Measurements from ENCODE around the gene FGD1. TPM values are rescaled to one million over a fixed set of nuclear protein-coding genes. Genes with fewer than 3 reads are reported as not detected.
"Not testable (repeated sequence)": the region's sequence is repeated elsewhere in the genome, so short reads cannot be mapped to it uniquely, and the experiment has no call there.

Gene FGD1
- total RNA-seq, 1 experiment from 2014 or later, result 19.2 TPM

GRCh38 chrX:54492340-54492739 lies 3.7 kb downstream of the FGD1 start:
- Histone ChIP-seq H2BK120ac (ENCODE audit: low read depth, low read length, poor library complexity, severe bottlenecking) (no peak overlapping the region), H3K9me3 (ENCODE audit: control insufficient read depth, low read depth, low read length) (no peaks in the 10 kb centered on the region), H3T11ph (ENCODE audit: low read length) (no peak overlapping the region), H3K56ac (ENCODE audit: insufficient read length, low read depth, low read length) (no peak overlapping the region), H3K23ac (ENCODE audit: insufficient read length, low read depth, low read length) (no peak overlapping the region), H3K9ac (ENCODE audit: extremely low read depth, insufficient read length, low read length) (no peak overlapping the region), H4K20me1 (ENCODE audit: control insufficient read depth, insufficient read depth, insufficient read length) (no peaks in the 10 kb centered on the region), H3K23me2 (ENCODE audit: insufficient read length, low read depth, low read length, poor library complexity, severe bottlenecking) (no peaks in the 10 kb centered on the region), H3K18ac (ENCODE audit: insufficient read length, low read depth, low read length) (no peak overlapping the region), H3K27ac (ENCODE audit: insufficient read length, low read depth, low read length) (no peak overlapping the region), H2BK5ac (ENCODE audit: insufficient read length, low read length) (no peak overlapping the region), H4K5ac (ENCODE audit: insufficient read length, low read depth, low read length) (no peak overlapping the region), H4K91ac (ENCODE audit: insufficient read length, low read depth, low read length) (no peak overlapping the region), H2AK5ac (ENCODE audit: insufficient read length, low read length) (no peak overlapping the region), H3K79me2 (ENCODE audit: insufficient read depth, low read length) (peaks cover 4% of the 10 kb centered on the region; the same call in 1 of the 2 replicates), H2BK20ac (ENCODE audit: low read depth, low read length, poor library complexity, severe bottlenecking) (no peak overlapping the region), H2BK12ac (ENCODE audit: insufficient read length, low read depth, low read length) (no peak overlapping the region), H3K4me1 (ENCODE audit: insufficient read depth, low read length) (peaks cover 1% of the 10 kb centered on the region), H3K4me2 (ENCODE audit: insufficient read depth, insufficient read length, low read length) (no peak overlapping the region), H2AFZ (ENCODE audit: low read length) (no peak overlapping the region), H4K8ac (replicated peaks; ENCODE audit: insufficient read length, low read depth, low read length) (no peak overlapping the region), H3K27me3 (ENCODE audit: insufficient read depth, low read length) (no peaks in the 10 kb centered on the region), H3K14ac (ENCODE audit: insufficient read depth, low read length) (no peak overlapping the region), H3K79me1 (ENCODE audit: insufficient read depth, low read depth, low read length, poor library complexity, severe bottlenecking) (peaks cover 5% of the 10 kb centered on the region), H3K4ac (ENCODE audit: low read depth, low read length) (no peak overlapping the region), H2BK15ac (ENCODE audit: low read depth, low read length) (no peak overlapping the region)
- no CpG with 5 or more reads among the region's 6 CpGs for WGBS (ENCODE audit: extremely low coverage, insufficient read length, low lambda C conversion rate)
- TF ChIP-seq CTCF (conservative IDR thresholded peaks at IDR 0.05), result no peak
- Mint-ChIP-seq H3K27ac (no peak overlapping the region), H3K4me3 (peak overlapping the region in 1 of 2 experiments; percentile 32; a peak in 1 of 5 replicates), H3K9me3 (peaks cover 65 to 66% of the 10 kb centered on the region in 2 experiments), H3K27me3 (ENCODE audit: low read depth) (peaks cover 4% of the 10 kb centered on the region), H3K4me1 (peaks cover 21 to 28% of the 10 kb centered on the region in 2 experiments), H3K36me3 (ENCODE audit: insufficient read depth in 1 of 3, low read depth in 3 of 3) (peaks cover 18 to 23% (median 18%) of the 10 kb centered on the region in 3 experiments)
- peak; percentile 34 for DNase-seq

- H3K79me1 ChIP-seq (ENCODE audit: insufficient read depth, low read depth, low read length, poor library complexity, severe bottlenecking); H3K4me1 ChIP-seq (ENCODE audit: insufficient read depth, low read length); H2BK15ac ChIP-seq (ENCODE audit: low read depth, low read length); H3K23me2 ChIP-seq (ENCODE audit: insufficient read length, low read depth, low read length, poor library complexity, severe bottlenecking); H3K27ac ChIP-seq (ENCODE audit: insufficient read length, low read depth, low read length); H3K27me3 ChIP-seq (ENCODE audit: insufficient read depth, low read length); H3K9me3 ChIP-seq (ENCODE audit: control insufficient read depth, low read depth, low read length); H3K4ac ChIP-seq (ENCODE audit: low read depth, low read length); H2AK5ac ChIP-seq (ENCODE audit: insufficient read length, low read length); H3K18ac ChIP-seq (ENCODE audit: insufficient read length, low read depth, low read length); H2BK12ac ChIP-seq (ENCODE audit: insufficient read length, low read depth, low read length); H4K91ac ChIP-seq (ENCODE audit: insufficient read length, low read depth, low read length); H3K4me3 Mint-ChIP-seq; H2BK20ac ChIP-seq (ENCODE audit: low read depth, low read length, poor library complexity, severe bottlenecking); H2AFZ ChIP-seq (ENCODE audit: low read length); H4K20me1 ChIP-seq (ENCODE audit: control insufficient read depth, insufficient read depth, insufficient read length); H3T11ph ChIP-seq (ENCODE audit: low read length); H3K27ac Mint-ChIP-seq; H3K27me3 Mint-ChIP-seq (ENCODE audit: low read depth); H3K4me2 ChIP-seq (ENCODE audit: insufficient read depth, insufficient read length, low read length); DNase-seq; H3K14ac ChIP-seq (ENCODE audit: insufficient read depth, low read length); H2BK5ac ChIP-seq (ENCODE audit: insufficient read length, low read length); H3K9ac ChIP-seq (ENCODE audit: extremely low read depth, insufficient read length, low read length); H4K8ac ChIP-seq (replicated peaks; ENCODE audit: insufficient read length, low read depth, low read length); H4K5ac ChIP-seq (ENCODE audit: insufficient read length, low read depth, low read length); H3K79me2 ChIP-seq (ENCODE audit: insufficient read depth, low read length); H2BK120ac ChIP-seq (ENCODE audit: low read depth, low read length, poor library complexity, severe bottlenecking); H3K23ac ChIP-seq (ENCODE audit: insufficient read length, low read depth, low read length); H3K56ac ChIP-seq (ENCODE audit: insufficient read length, low read depth, low read length): not testable (repeated sequence)
- H3K9me3 Mint-ChIP-seq, result peaks cover 67 to 70% of the 10 kb centered on the region in 2 experiments
- peaks cover 17 to 24% of the 10 kb centered on the region in 2 experiments for H3K4me1 Mint-ChIP-seq
- peaks cover 16 to 18% (median 18%) of the 10 kb centered on the region in 3 experiments; a peak in 6 of 7 replicates for H3K36me3 Mint-ChIP-seq (ENCODE audit: insufficient read depth in 1 of 3, low read depth in 3 of 3)
- WGBS (ENCODE audit: extremely low coverage, insufficient read length, low lambda C conversion rate), result no CpG with 5 or more reads among the region's 5 CpGs
Measured at GRCh38 chrX:54489819-54490218, 6.2 kb downstream of the FGD1 start.
